Stomach smooth muscle (tissue), 2 donors: ENCODE measurements around the gene SLC22A23.

Experiments
- H3K27ac ChIP-seq: one replicate; pipeline ENCODE4 v1.7.0; 2013; ENCODE audit warnings: mild to moderate bottlenecking, low read length, inconsistent platforms
- H3K27me3 ChIP-seq, 2 donors: one replicate each; pipeline ENCODE4 v1.7.0; 2013; ENCODE audit warnings: low read length in 2 of 2; ENCODE audit not compliant: insufficient read depth in 2 of 2, control insufficient read depth in 1 of 2
- H3K36me3 ChIP-seq, 2 donors: one replicate each; pipeline ENCODE4 v1.7.0; 2013; ENCODE audit warnings: low read length in 2 of 2; ENCODE audit not compliant: control insufficient read depth in 2 of 2, insufficient read depth in 2 of 2
- H3K4me1 ChIP-seq: one replicate; pipeline ENCODE4 v1.7.0; 2013; ENCODE audit warnings: low read length; ENCODE audit not compliant: control insufficient read depth, insufficient read depth
- H3K4me3 ChIP-seq, 2 donors: one replicate each; pipeline ENCODE4 v1.7.0; 2013; ENCODE audit warnings: low read length in 2 of 2
- H3K9ac ChIP-seq, 2 donors: one replicate each; pipeline ENCODE4 v1.7.0; 2013; ENCODE audit warnings: low read length in 2 of 2, mild to moderate bottlenecking in 1 of 2
- H3K9me3 ChIP-seq, 2 donors: one replicate each; pipeline ENCODE4 v1.7.0; 2013; ENCODE audit warnings: low read length in 2 of 2; ENCODE audit not compliant: control insufficient read depth in 2 of 2
- donor health status: healthy.
- donor health status: Pancreatic carcinoma.

Gene SLC22A23

GRCh38 chr6:3454273-3455010, 2.4 kb downstream of the SLC22A23 start:
- no peak overlapping the region for H3K27ac ChIP-seq
- no peaks in the 10 kb centered on the region for H3K9me3 ChIP-seq
- H3K4me3 ChIP-seq, result peak overlapping the region; percentile 76 to 81
- H3K9ac ChIP-seq, result peak overlapping the region in 1 of 2 donors; percentile 48
- H3K36me3 ChIP-seq, result no peaks in the 10 kb centered on the region
- peaks cover 23% of the 10 kb centered on the region for H3K4me1 ChIP-seq
- no peaks in the 10 kb centered on the region for H3K27me3 ChIP-seq

- peak overlapping the region; percentile 8 to 76 for H3K4me3 ChIP-seq
- no peak overlapping the region for H3K27ac ChIP-seq
- no peaks in the 10 kb centered on the region for H3K36me3 ChIP-seq
- H3K9me3 ChIP-seq, result no peaks in the 10 kb centered on the region
- no peaks in the 10 kb centered on the region for H3K27me3 ChIP-seq
- no peak overlapping the region for H3K9ac ChIP-seq
- peaks cover 23% of the 10 kb centered on the region for H3K4me1 ChIP-seq
Observed at GRCh38 chr6:3453413-3454272, 3.2 kb downstream of the SLC22A23 start.

GRCh38 chr6:3451498-3451897, 5.4 kb downstream of the SLC22A23 start:
- H3K4me1 ChIP-seq, result peaks cover 18% of the 10 kb centered on the region
- H3K27ac ChIP-seq, result no peak overlapping the region
- H3K4me3 ChIP-seq, result no peak overlapping the region
- H3K36me3 ChIP-seq, result no peaks in the 10 kb centered on the region
- H3K9ac ChIP-seq, result no peak overlapping the region
- H3K9me3 ChIP-seq, result no peaks in the 10 kb centered on the region
- H3K27me3 ChIP-seq, result no peaks in the 10 kb centered on the region

GRCh38 chr6:3450888-3451287, 6.0 kb downstream of the SLC22A23 start:
- Histone ChIP-seq H3K9ac (no peak overlapping the region), H3K4me1 (peaks cover 15% of the 10 kb centered on the region), H3K27ac (no peak overlapping the region), H3K9me3 (no peaks in the 10 kb centered on the region), H3K36me3 (no peaks in the 10 kb centered on the region), H3K4me3 (no peak overlapping the region), H3K27me3 (no peaks in the 10 kb centered on the region)

- H3K9ac ChIP-seq, result no peak overlapping the region
- H3K4me3 ChIP-seq, result no peak overlapping the region
- H3K27me3 ChIP-seq, result no peaks in the 10 kb centered on the region
- H3K27ac ChIP-seq, result no peak overlapping the region
- H3K9me3 ChIP-seq, result no peaks in the 10 kb centered on the region
- H3K4me1 ChIP-seq, result peaks cover 5% of the 10 kb centered on the region
- no peaks in the 10 kb centered on the region for H3K36me3 ChIP-seq
Observed at GRCh38 chr6:3449750-3450305, 7.0 kb downstream of the SLC22A23 start.

- Histone ChIP-seq H3K27me3 (no peaks in the 10 kb centered on the region), H3K9me3 (no peaks in the 10 kb centered on the region), H3K27ac (no peak overlapping the region), H3K36me3 (no peaks in the 10 kb centered on the region), H3K4me3 (no peak overlapping the region), H3K4me1 (peaks cover 5% of the 10 kb centered on the region), H3K9ac (no peak overlapping the region)
Observed at GRCh38 chr6:3449321-3449720, 7.5 kb downstream of the SLC22A23 start.

GRCh38 chr6:3447005-3447404, 9.8 kb downstream of the SLC22A23 start:
- H3K4me3 ChIP-seq, result no peak overlapping the region
- H3K27ac ChIP-seq, result no peak overlapping the region
- no peaks in the 10 kb centered on the region for H3K4me1 ChIP-seq
- H3K9me3 ChIP-seq, result no peaks in the 10 kb centered on the region
- no peak overlapping the region for H3K9ac ChIP-seq
- no peaks in the 10 kb centered on the region for H3K27me3 ChIP-seq
- no peaks in the 10 kb centered on the region for H3K36me3 ChIP-seq

- Histone ChIP-seq H3K27ac (no peak overlapping the region), H3K27me3 (no peaks in the 10 kb centered on the region), H3K9me3 (no peaks in the 10 kb centered on the region), H3K36me3 (no peaks in the 10 kb centered on the region), H3K9ac (no peak overlapping the region), H3K4me3 (no peak overlapping the region), H3K4me1 (no peaks in the 10 kb centered on the region)
Observed at GRCh38 chr6:3446184-3446583, 10.7 kb downstream of the SLC22A23 start.

GRCh38 chr6:3444276-3445088, 12.4 kb downstream of the SLC22A23 start:
- Histone ChIP-seq H3K9ac (no peak overlapping the region), H3K9me3 (no peaks in the 10 kb centered on the region), H3K4me1 (no peaks in the 10 kb centered on the region), H3K27me3 (no peaks in the 10 kb centered on the region), H3K36me3 (no peaks in the 10 kb centered on the region), H3K27ac (no peak overlapping the region), H3K4me3 (no peak overlapping the region)

GRCh38 chr6:3443221-3443515, 13.7 kb downstream of the SLC22A23 start:
- Histone ChIP-seq H3K36me3 (no peaks in the 10 kb centered on the region), H3K4me3 (no peak overlapping the region), H3K27me3 (no peaks in the 10 kb centered on the region), H3K27ac (no peak overlapping the region), H3K9me3 (no peaks in the 10 kb centered on the region), H3K9ac (no peak overlapping the region), H3K4me1 (peaks cover 10% of the 10 kb centered on the region)
